ENCODE results near the gene BCR. TPM values are rescaled to one million over a fixed set of nuclear protein-coding genes. Genes with fewer than 3 reads are reported as not detected.
A peak's percentile ranks its signal among the peaks of the same experiment; 100 is the strongest.

Gene BCR
- total RNA-seq, 4 donors from 2014 or later = 38.7 to 50.0 (median 47.5) TPM

DNA sequence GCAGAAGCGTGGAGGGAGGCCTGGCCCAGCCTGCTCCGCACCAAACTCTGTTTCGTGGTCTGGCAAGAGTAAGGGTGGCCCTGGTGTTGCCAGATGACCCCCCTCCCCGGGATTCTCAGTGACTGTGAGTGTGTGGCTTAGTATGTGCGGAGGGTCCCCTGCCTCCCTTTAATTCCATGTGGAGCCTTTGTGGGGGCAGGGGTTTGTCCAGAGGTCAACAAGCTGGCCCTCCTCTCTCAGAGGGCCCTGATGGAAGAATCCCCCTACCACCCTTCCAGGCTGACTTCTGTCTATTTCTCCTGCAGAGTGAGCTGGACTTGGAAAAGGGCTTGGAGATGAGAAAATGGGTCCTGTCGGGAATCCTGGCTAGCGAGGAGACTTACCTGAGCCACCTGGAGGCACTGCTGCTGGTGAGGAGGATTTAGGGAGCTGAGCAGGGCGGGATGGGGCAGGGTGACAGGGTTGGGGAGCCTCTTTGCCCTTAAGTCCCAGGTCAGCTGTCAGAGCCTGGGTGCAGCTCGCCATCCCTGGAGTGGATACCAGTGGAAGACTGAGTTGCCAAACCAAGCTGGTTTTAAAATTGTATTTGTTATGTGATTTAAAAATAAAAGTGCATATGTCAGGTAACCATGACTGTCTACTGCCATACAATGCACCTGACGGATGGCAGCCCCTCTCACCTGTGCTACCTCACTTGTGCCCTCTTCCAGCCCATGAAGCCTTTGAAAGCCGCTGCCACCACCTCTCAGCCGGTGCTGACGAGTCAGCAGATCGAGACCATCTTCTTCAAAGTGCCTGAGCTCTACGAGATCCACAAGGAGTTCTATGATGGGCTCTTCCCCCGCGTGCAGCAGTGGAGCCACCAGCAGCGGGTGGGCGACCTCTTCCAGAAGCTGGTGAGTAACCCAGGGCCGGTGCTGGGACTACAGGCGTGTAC lies 80.6 kb downstream of the BCR start:
- H3K4me3 ChIP-seq = no peak overlapping the region
- H3K27me3 ChIP-seq = no peaks in the 10 kb centered on the region
- DNase-seq = no peak
- peaks cover 15 to 32% (median 24%) of the 10 kb centered on the region in 3 donors for H3K4me1 ChIP-seq
- no peak overlapping the region for H3K27ac ChIP-seq
- no peaks in the 10 kb centered on the region for H3K9me3 ChIP-seq
- H3K36me3 ChIP-seq = peaks cover 9 to 87% (median 17%) of the 10 kb centered on the region in 3 donors
- TF ChIP-seq, protein P1, sequence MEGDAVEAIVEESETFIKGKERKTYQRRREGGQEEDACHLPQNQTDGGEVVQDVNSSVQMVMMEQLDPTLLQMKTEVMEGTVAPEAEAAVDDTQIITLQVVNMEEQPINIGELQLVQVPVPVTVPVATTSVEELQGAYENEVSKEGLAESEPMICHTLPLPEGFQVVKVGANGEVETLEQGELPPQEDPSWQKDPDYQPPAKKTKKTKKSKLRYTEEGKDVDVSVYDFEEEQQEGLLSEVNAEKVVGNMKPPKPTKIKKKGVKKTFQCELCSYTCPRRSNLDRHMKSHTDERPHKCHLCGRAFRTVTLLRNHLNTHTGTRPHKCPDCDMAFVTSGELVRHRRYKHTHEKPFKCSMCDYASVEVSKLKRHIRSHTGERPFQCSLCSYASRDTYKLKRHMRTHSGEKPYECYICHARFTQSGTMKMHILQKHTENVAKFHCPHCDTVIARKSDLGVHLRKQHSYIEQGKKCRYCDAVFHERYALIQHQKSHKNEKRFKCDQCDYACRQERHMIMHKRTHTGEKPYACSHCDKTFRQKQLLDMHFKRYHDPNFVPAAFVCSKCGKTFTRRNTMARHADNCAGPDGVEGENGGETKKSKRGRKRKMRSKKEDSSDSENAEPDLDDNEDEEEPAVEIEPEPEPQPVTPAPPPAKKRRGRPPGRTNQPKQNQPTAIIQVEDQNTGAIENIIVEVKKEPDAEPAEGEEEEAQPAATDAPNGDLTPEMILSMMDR (IDR thresholded peaks at IDR 0.05) = no peak
- no peak for TF ChIP-seq POLR2A (IDR thresholded peaks at IDR 0.05)
- WGBS, 2 donors = 93 to 96% methylated on average over 13 to 15 of the region's 21 CpGs
- intact Hi-C loops (cut with DNase I) = no loop called here

- Histone ChIP-seq H3K27me3 (no peaks in the 10 kb centered on the region), H3K4me1 (peaks cover 8 to 21% (median 13%) of the 10 kb centered on the region in 3 donors), H3K36me3 (peaks cover 9 to 89% (median 17%) of the 10 kb centered on the region in 3 donors), H3K9me3 (no peaks in the 10 kb centered on the region), H3K4me3 (no peak overlapping the region), H3K27ac (no peak overlapping the region)
- no peak for DNase-seq
- WGBS, 2 donors = 95 to 100% methylated on average over 2 to 4 of the region's 10 CpGs
- intact Hi-C loops (cut with DNase I) = no loop called here
- no peak for TF ChIP-seq POLR2A (IDR thresholded peaks at IDR 0.05)
- TF ChIP-seq, protein P1 (IDR thresholded peaks at IDR 0.05) = no peak
These were observed 81.7 kb downstream of the BCR start for GRCh38 chr22:23261900-23262450.

GRCh38 chr22:23262518-23263332 lies 82.4 kb downstream of the BCR start:
- WGBS, 2 donors = 92% methylated on average over 38 to 44 of the region's 60 CpGs
- no peak for TF ChIP-seq POLR2A (IDR thresholded peaks at IDR 0.05)
- TF ChIP-seq, protein P1 (IDR thresholded peaks at IDR 0.05) = no peak
- H3K36me3 ChIP-seq = peaks cover 9 to 95% (median 17%) of the 10 kb centered on the region in 3 donors
- no peak overlapping the region for H3K4me3 ChIP-seq
- intact Hi-C loops (cut with DNase I) = no loop called here
- no peaks in the 10 kb centered on the region for H3K27me3 ChIP-seq
- no peaks in the 10 kb centered on the region for H3K9me3 ChIP-seq
- no peak overlapping the region for H3K27ac ChIP-seq
- peaks cover under 1 to 14% (median 5%) of the 10 kb centered on the region in 3 donors for H3K4me1 ChIP-seq
- no peak for DNase-seq

- 70 to 87% methylated on average over 4 to 20 of the region's 20 CpGs for WGBS, 2 donors
- TF ChIP-seq, protein P1 (IDR thresholded peaks at IDR 0.05) = no peak
- TF ChIP-seq POLR2A (IDR thresholded peaks at IDR 0.05) = no peak
- Histone ChIP-seq H3K27ac (peak overlapping the region in 1 of 4 donors; percentile 42), H3K4me3 (no peak overlapping the region), H3K9me3 (no peaks in the 10 kb centered on the region), H3K27me3 (no peaks in the 10 kb centered on the region), H3K4me1 (peaks cover 0 to 2% (median 0%) of the 10 kb centered on the region in 3 donors), H3K36me3 (peaks cover 9 to 95% (median 20%) of the 10 kb centered on the region in 3 donors)
- intact Hi-C loops (cut with DNase I) = no loop called here
- no peak for DNase-seq
These were observed 83.6 kb downstream of the BCR start for GRCh38 chr22:23263651-23264555.
